Hippocampal formation (tissue), 2 donors: ENCODE data around the gene MYO5A.
"Not testable (repeated sequence)": the region's sequence is repeated elsewhere in the genome, so short reads cannot be mapped to it uniquely, and the experiment has no call there.

Source experiments
- DNase-seq, 2 donors: peaks; one replicate each; lab custom pipeline; 2025; lab: John Stamatoyannopoulos, UW

MYO5A gene

GRCh38 chr15:52419494-52419893 is 109.2 kb downstream of the MYO5A start:
- DNase-seq: no peak

GRCh38 chr15:52417957-52418356 is 110.7 kb downstream of the MYO5A start:
- no peak for DNase-seq

DNA sequence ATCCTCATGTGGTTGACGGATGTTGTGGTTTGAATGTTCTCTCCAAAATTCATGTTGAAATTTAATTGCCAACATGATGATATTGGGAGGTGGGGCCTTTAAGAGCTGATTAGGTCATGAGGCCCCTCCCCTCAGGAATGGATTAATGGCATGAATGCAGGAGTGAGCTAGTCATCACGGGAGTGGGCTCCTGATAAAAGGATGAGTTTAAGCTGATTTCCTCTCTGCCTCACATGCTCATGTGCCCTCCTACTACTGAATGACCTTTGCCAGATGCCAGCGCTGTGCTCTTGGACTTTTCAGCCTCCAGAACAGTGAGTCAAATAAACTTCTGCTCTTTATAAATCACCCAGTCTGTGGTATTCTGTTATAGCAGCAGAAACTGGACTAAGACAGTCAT is 111.2 kb downstream of the MYO5A start:
- no peak for DNase-seq

DNA sequence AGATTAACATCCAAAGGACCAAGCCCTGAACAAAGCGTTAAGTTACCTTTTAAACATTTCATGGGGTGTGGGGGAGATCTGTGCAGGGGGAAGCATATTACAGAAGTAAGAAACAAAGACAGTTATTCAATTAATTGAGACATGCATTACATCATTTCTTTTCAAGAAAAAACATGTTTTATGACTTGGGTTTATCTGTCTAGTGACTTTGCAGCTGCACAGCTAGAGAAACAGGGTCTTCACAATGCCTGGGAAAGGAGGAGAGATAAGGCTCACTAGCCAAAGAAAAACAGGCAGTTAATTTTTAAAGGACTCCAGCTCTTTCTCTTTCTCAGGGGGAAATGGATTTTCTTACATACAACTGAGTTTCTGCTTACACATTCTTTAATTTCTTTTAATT is 112.1 kb downstream of the MYO5A start:
- not testable (repeated sequence) for DNase-seq

DNA sequence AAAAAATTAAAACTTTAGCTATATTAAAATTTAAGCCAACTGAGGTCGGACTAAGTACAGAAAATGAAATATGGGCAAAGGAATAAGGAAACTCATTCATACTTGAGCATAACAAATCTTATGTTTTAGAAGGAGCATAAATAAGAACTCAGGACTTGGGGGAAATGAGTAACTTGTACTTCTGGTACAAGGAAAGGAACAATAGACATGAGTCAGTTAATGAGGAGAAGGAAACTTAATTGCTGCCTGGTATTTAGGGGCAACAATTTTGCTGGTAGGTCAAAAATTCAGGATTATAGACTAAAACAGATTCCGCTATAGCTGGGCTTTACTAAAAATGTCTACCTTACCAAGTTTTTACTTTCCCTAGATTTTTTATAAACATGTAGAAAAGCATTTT is 113.1 kb downstream of the MYO5A start:
- DNase-seq: no peak

DNA sequence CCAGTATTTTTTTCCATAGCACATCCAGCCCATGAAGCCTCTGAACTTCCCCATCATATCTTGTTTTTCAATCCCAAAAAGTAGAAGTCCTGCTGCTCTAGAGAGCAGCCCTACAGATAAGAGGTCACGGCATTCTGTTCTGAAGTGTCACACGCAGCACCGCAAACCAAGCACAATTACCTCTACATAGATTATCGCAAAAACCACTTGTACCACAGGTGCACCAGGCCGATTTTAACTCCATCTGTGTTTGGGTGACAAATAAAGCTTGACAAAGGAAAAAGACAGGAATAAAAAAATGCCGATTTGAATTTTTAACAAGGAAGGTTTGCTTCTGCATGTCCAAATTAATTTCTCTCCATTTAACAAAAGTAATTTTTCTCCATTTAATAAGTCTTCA is 113.7 kb downstream of the MYO5A start:
- DNase-seq: no peak

GRCh38 chr15:52408823-52409222 is 119.9 kb downstream of the MYO5A start:
- DNase-seq: no peak

- DNase-seq: no peak
Observed at GRCh38 chr15:52407374-52407773, 121.3 kb downstream of the MYO5A start.

DNA sequence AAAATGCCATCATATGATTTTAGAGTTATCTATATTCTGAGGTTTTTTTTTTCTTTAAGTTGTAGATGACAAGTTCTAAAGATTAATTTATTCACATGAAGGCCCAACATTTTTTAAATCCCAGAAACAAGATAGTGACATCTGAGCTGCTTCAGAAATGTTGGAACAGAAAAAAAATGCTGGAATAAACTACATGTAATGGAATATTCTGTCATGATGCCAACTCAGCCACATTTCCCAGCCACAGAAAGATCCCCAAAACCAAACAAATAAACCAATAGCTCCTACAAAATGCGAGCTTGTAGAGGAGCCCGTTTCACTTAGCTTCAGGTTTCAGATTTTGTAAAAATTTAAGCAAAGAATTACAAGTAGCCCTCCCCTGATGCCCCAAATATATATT is 122.1 kb downstream of the MYO5A start:
- no peak for DNase-seq

GRCh38 chr15:52405856-52406255 is 122.8 kb downstream of the MYO5A start:
- no peak for DNase-seq

- DNase-seq: no peak
Observed at GRCh38 chr15:52397118-52397517, 131.6 kb downstream of the MYO5A start.

DNA sequence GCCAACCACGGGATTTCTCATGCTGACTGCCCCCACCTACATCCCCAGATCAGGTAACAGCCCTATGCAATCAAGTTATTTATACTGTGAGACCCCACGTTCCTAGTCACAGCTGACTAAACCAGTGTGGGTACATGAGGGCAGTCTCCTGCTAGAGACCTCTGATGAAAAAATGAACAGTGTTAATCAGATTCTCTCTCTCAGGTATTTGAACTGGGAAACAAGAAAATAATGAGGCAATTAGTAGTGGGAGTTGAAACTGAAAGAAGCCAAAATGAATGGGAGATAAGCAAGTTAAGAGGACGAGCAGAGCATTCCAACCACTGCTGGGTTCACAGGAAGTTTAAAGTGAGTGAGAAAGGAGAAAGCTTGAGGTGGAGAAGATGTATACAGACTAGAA is 134.6 kb downstream of the MYO5A start:
- DNase-seq: no peak

- no peak for DNase-seq
Observed at GRCh38 chr15:52392008-52392687, 136.5 kb downstream of the MYO5A start.

GRCh38 chr15:52391069-52391468 is 137.6 kb downstream of the MYO5A start:
- no peak for DNase-seq

GRCh38 chr15:52385670-52386069 is 143.0 kb downstream of the MYO5A start:
- DNase-seq: no peak

DNA sequence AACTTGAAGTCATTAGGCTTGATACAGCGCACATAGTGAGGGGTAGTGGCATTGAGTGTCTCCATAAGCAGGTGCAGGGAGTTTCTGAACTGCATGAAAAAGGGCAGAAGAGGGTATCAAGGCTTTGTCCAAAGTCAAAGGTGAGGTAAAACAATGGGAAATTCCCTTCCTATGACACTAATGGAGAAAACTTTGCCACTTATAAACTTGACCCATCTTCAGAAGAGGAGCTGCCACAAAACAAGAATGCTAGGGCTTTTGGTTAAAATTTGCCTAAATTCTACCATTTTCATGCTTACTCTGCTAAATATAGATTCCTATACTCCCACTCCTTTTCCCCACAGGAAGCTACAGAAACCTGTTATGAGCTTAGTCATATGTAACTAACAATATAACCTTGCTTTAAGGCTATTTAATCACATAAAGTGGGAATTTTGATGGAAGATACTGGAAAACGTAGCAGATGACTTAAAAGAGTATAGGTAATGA is 145.5 kb downstream of the MYO5A start:
- DNase-seq: peak in 1 of 2 donors; percentile 3

- no peak for DNase-seq
Observed at GRCh38 chr15:52382647-52383046, 146.0 kb downstream of the MYO5A start.

DNA sequence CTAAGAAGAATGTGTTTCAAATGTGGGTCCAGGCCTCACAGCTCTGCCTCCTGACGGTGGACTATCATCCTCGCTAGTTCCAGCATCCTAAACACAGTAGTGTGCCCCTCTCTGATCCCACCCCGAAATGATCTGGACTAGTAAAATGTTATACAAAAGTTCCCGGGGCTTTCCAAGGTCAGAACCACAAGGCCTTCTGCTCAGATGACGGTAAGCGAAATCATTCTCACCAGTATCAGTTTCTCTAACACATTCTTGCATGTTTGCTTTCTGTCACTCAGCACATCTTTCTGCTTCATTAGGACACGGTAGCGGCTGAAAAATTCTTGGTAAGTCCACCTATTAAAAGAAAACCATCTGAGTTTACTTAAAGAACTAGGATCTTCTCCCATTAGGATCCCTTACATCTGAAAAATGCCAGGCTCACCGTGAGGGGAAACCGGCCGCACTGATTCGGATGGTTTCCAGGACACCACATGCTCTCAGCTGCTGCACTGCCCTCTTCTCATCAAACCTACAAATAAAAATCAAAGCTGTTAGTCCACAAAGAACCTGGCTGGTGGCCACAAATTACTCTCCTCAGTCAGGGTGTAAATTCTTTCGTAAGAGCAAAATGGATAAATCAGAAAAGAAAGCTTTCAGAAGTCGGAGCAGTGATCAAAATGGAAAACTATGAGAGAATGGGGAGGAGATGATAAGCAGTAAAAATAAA is 149.1 kb downstream of the MYO5A start:
- no peak for DNase-seq

GRCh38 chr15:52378746-52379394 is 149.8 kb downstream of the MYO5A start:
- DNase-seq: no peak

DNA sequence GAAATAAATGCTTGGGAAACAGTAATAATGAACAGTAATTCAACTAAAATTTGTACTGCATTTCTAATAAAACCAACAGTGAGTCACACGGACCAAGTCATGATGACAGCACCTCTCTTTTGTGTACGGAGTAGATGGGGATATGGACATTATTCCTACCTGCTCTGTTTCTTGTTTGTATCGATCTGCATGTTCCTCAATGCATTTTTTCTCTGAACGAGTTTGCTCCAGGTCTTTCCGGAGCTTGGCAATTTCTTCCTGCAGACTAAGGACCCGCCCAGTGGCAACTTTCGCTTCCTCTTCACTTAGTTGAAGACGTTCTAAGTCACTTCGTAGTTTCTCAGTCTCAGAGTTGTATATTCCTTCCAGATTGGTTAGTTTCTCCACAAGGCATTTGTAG is 158.7 kb downstream of the MYO5A start:
- no peak for DNase-seq

GRCh38 chr15:52369455-52369854 is 159.2 kb downstream of the MYO5A start:
- DNase-seq: no peak

DNA sequence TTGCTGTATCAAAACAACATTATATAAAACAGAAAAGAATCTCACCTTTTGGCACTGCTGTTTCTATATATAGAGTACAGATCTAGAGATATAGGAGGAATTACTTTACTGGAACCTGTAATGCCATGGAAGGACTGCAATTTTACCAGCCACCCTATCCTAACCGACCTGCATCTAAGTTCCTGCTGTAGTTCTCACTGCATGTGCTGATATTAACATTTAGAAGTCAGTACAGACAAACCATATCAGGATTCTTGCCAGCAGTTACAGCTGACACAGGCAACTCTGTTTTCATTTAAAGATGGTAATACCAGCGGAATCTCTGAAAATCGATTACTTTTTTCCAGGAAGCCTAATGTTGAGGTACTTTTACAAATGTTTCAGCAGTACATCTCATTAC is 159.7 kb downstream of the MYO5A start:
- DNase-seq: no peak

- no peak for DNase-seq
Observed at GRCh38 chr15:52368402-52368801, 160.3 kb downstream of the MYO5A start.
